ENCODE results near the gene CREB3L2. TPM values are rescaled to one million over a fixed set of nuclear protein-coding genes. Genes with fewer than 3 reads are reported as not detected.

Gene CREB3L2
- total and polyA plus RNA-seq, 10 of the 15 experiments (the other 5 are each of a cell fraction or from before 2014, with no cell fraction given): 6.4 to 67.1 (median 26.2) TPM

DNA sequence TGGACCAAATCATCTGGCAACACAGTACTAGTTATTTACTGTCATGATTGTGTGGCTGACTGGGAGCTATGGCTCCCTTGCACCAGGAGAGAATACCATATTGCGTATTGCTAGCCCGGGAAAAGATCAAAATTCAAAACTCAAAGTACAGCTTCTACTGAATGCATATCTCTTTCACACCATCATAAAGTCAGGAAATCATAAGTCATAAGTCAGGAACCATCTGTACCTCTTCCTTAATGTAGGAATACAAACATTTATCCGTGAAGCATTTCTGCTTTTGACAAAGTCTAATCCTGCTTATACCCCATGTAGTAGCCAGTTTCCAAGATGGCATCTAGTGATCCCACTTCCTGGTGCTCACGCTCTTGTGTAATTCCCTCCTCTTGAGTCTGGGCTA is 2.2 kb upstream of the CREB3L2 start (continued):
- TF ChIP-seq BHLHE40 (IDR thresholded peaks at IDR 0.05; ENCODE audit: borderline replicate concordance in 1 of 2, low read depth in 2 of 2, low read length in 1 of 2) (no peak), BMI1 (IDR thresholded peaks at IDR 0.05; ENCODE audit: borderline replicate concordance) (no peak), SMARCA5 (IDR thresholded peaks at IDR 0.05) (no peak), ASH2L (IDR thresholded peaks at IDR 0.05; ENCODE audit: borderline replicate concordance, low read depth) (no peak), EZH2 (IDR thresholded peaks at IDR 0.05; ENCODE audit: borderline replicate concordance, control insufficient read depth, low read depth, low read length) (no peak), SMC3 (IDR thresholded peaks at IDR 0.05; ENCODE audit: borderline replicate concordance, low read length) (no peak)
- TF ChIP-seq, protein P1, sequence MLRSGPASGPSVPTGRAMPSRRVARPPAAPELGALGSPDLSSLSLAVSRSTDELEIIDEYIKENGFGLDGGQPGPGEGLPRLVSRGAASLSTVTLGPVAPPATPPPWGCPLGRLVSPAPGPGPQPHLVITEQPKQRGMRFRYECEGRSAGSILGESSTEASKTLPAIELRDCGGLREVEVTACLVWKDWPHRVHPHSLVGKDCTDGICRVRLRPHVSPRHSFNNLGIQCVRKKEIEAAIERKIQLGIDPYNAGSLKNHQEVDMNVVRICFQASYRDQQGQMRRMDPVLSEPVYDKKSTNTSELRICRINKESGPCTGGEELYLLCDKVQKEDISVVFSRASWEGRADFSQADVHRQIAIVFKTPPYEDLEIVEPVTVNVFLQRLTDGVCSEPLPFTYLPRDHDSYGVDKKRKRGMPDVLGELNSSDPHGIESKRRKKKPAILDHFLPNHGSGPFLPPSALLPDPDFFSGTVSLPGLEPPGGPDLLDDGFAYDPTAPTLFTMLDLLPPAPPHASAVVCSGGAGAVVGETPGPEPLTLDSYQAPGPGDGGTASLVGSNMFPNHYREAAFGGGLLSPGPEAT (IDR thresholded peaks at IDR 0.05; ENCODE audit: low read depth): no peak
- TF ChIP-seq, protein P2, sequence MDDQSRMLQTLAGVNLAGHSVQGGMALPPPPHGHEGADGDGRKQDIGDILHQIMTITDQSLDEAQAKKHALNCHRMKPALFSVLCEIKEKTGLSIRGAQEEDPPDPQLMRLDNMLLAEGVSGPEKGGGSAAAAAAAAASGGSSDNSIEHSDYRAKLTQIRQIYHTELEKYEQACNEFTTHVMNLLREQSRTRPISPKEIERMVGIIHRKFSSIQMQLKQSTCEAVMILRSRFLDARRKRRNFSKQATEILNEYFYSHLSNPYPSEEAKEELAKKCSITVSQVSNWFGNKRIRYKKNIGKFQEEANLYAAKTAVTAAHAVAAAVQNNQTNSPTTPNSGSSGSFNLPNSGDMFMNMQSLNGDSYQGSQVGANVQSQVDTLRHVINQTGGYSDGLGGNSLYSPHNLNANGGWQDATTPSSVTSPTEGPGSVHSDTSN (IDR thresholded peaks at IDR 0.05; ENCODE audit: insufficient replicate concordance, low read depth, low read length): no peak

DNA sequence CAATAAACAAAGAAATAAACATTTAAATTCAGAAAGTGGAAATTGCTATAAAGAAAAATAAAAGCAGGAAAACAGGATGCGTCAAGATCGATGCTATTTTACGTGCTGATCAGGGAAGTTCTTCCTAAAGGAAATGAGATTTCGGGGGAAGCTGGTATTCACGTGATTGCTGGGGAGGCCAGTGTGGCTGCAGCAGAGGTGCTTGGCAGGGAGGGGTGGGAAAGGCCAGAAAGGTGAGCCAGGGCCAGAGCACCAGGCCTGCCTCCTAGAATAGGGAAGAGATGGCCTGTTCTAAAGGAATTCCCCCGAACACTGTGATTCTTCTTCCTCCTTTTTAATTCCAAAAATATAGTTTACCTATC is 923 bp upstream of the CREB3L2 start:
- no peak overlapping the region for H3K27ac ChIP-seq (ENCODE audit: control insufficient read depth, insufficient read depth)
- H3K79me2 ChIP-seq (ENCODE audit: control insufficient read depth, insufficient read depth, low read length): peaks cover 42% of the 10 kb centered on the region
- ATAC-seq (no peak), FAIRE-seq (no peak), DNase-seq (ENCODE audit: low read depth, low spot score) (no peak)
- no peaks in the 10 kb centered on the region for H3K9me3 ChIP-seq (replicated peaks; ENCODE audit: control insufficient read depth, insufficient read depth, low read length)
- H3K27me3 ChIP-seq (replicated peaks in 1 of 2; ENCODE audit: control insufficient read depth in 2 of 2, insufficient read depth in 2 of 2, low read length in 1 of 2): no peaks in the 10 kb centered on the region
- SMC1A ChIA-PET (ENCODE audit: uncharacterized antibody, unreplicated experiment): interaction anchor here (0.7 to 20.9 kb wide), 27 partner anchors 8 to 736 kb away, joined by 3 to 516 read pairs (median 4); no protein-coding TSS in a partner anchor
- 0 out of 2 replicates have a peak overlapping the region, but pooled peaks have one; percentile 34 for H3K4me2 ChIP-seq (ENCODE audit: control insufficient read depth, insufficient read depth)
- intact Hi-C loops (cut with micrococcal nuclease; ENCODE audit: unreplicated experiment) (loop anchor here (2.0 kb wide), 1 partner anchor 68 kb away; no protein-coding TSS in a partner anchor), in situ Hi-C loops (cut with MboI) (loop anchor here (5.0 kb wide), 1 partner anchor 734 kb away; no protein-coding TSS in a partner anchor)
- peaks cover 6% of the 10 kb centered on the region for H3K4me1 ChIP-seq (ENCODE audit: control insufficient read depth, insufficient read depth, low read length)
- H3K4me3 ChIP-seq: peak overlapping the region; percentile 4; the same call in 1 of the 2 replicates
- H4K20me1 ChIP-seq (ENCODE audit: control insufficient read depth, insufficient read depth): no peaks in the 10 kb centered on the region
- CTCF ChIA-PET: interaction anchor here (0.9 to 22.6 kb wide), 33 partner anchors 8 to 736 kb away, joined by 3 to 704 read pairs (median 8); no protein-coding TSS in a partner anchor
- H3K36me3 ChIP-seq (ENCODE audit: control insufficient read depth in 2 of 2, insufficient read depth in 2 of 2, low read length in 1 of 2): no peaks in the 10 kb centered on the region
- POLR2A ChIA-PET: interaction anchor here (0.6 to 8.0 kb wide), 6 partner anchors 11 to 162 kb away, joined by 3 to 127 read pairs (median 4); no protein-coding TSS in a partner anchor
- RAD21 ChIA-PET (ENCODE audit: unreplicated experiment): interaction anchor here (0.7 to 18.3 kb wide), 16 partner anchors 10 to 736 kb away, joined by 3 to 340 read pairs (median 8); no protein-coding TSS in a partner anchor
- BruUV-seq (replicated peaks): no TSS peak
- no peak overlapping the region for H3K9ac ChIP-seq (ENCODE audit: control insufficient read depth, insufficient read depth, low read length)
- WGBS (ENCODE audit: insufficient coverage, insufficient replicate concordance, low lambda C conversion rate, missing lambda C conversion rate): 64% methylated on average over 6 of the region's 6 CpGs
- H2AFZ ChIP-seq (ENCODE audit: control insufficient read depth, low read depth, low read length): peak overlapping the region; percentile 58; the same call in 1 of the 2 replicates
- TF ChIP-seq, protein P3, sequence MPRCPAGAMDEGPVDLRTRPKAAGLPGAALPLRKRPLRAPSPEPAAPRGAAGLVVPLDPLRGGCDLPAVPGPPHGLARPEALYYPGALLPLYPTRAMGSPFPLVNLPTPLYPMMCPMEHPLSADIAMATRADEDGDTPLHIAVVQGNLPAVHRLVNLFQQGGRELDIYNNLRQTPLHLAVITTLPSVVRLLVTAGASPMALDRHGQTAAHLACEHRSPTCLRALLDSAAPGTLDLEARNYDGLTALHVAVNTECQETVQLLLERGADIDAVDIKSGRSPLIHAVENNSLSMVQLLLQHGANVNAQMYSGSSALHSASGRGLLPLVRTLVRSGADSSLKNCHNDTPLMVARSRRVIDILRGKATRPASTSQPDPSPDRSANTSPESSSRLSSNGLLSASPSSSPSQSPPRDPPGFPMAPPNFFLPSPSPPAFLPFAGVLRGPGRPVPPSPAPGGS (IDR thresholded peaks at IDR 0.05; ENCODE audit: borderline replicate concordance, insufficient read depth, low read depth, low read length, poor library complexity, severe bottlenecking): no peak
- TF ChIP-seq HDAC6 (IDR thresholded peaks at IDR 0.05; ENCODE audit: unreplicated experiment): no peak
- TF ChIP-seq, protein P4, sequence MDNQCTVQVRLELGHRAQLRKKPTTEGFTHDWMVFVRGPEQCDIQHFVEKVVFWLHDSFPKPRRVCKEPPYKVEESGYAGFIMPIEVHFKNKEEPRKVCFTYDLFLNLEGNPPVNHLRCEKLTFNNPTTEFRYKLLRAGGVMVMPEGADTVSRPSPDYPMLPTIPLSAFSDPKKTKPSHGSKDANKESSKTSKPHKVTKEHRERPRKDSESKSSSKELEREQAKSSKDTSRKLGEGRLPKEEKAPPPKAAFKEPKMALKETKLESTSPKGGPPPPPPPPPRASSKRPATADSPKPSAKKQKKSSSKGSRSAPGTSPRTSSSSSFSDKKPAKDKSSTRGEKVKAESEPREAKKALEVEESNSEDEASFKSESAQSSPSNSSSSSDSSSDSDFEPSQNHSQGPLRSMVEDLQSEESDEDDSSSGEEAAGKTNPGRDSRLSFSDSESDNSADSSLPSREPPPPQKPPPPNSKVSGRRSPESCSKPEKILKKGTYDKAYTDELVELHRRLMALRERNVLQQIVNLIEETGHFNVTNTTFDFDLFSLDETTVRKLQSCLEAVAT (IDR thresholded peaks at IDR 0.05): 0 out of 2 replicates have a peak, but pooled peaks have one; percentile 26
- no peak for TF ChIP-seq MTA3 (IDR thresholded peaks at IDR 0.05; ENCODE audit: borderline replicate concordance, low read length)

Data from GM12878 (cell line).